ENCODE measurements around the gene PANK3. TPM values are rescaled to one million over a fixed set of nuclear protein-coding genes. Genes with fewer than 3 reads are reported as not detected.

The PANK3 gene
- total and polyA plus RNA-seq, 3 donors from 2014 or later: 25.2 to 50.0 (median 44.9) TPM

- intact Hi-C loops (cut with DNase I; ENCODE audit: low total_unique reads): no loop called here
- TF ChIP-seq POLR2A (IDR thresholded peaks at IDR 0.05): no peak
- TF ChIP-seq, protein P1, sequence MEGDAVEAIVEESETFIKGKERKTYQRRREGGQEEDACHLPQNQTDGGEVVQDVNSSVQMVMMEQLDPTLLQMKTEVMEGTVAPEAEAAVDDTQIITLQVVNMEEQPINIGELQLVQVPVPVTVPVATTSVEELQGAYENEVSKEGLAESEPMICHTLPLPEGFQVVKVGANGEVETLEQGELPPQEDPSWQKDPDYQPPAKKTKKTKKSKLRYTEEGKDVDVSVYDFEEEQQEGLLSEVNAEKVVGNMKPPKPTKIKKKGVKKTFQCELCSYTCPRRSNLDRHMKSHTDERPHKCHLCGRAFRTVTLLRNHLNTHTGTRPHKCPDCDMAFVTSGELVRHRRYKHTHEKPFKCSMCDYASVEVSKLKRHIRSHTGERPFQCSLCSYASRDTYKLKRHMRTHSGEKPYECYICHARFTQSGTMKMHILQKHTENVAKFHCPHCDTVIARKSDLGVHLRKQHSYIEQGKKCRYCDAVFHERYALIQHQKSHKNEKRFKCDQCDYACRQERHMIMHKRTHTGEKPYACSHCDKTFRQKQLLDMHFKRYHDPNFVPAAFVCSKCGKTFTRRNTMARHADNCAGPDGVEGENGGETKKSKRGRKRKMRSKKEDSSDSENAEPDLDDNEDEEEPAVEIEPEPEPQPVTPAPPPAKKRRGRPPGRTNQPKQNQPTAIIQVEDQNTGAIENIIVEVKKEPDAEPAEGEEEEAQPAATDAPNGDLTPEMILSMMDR (IDR thresholded peaks at IDR 0.05): no peak
- no peaks in the 10 kb centered on the region for H3K27me3 ChIP-seq
- no peaks in the 10 kb centered on the region for H3K36me3 ChIP-seq (ENCODE audit: low read depth, missing control alignments)
- no peak overlapping the region for H3K27ac ChIP-seq
- H3K9me3 ChIP-seq: no peaks in the 10 kb centered on the region
- H3K4me3 ChIP-seq: no peak overlapping the region
- no peak for DNase-seq
- WGBS, 2 donors: 72 to 75% methylated on average over 3 of the region's 3 CpGs
- no peaks in the 10 kb centered on the region for H3K4me1 ChIP-seq
Observed at GRCh38 chr5:168609806-168610482, 30.8 kb upstream of the PANK3 start.

GRCh38 chr5:168608821-168609220 lies 29.7 kb upstream of the PANK3 start:
- Histone ChIP-seq H3K27ac (no peak overlapping the region), H3K4me1 (no peaks in the 10 kb centered on the region), H3K4me3 (no peak overlapping the region), H3K9me3 (no peaks in the 10 kb centered on the region), H3K27me3 (no peaks in the 10 kb centered on the region), H3K36me3 (ENCODE audit: low read depth, missing control alignments) (no peaks in the 10 kb centered on the region)
- WGBS, 2 donors: 75 to 96% methylated on average over 2 of the region's 2 CpGs
- no peak for TF ChIP-seq POLR2A (IDR thresholded peaks at IDR 0.05)
- TF ChIP-seq, protein P1 (IDR thresholded peaks at IDR 0.05): no peak
- DNase-seq: no peak
- intact Hi-C loops (cut with DNase I; ENCODE audit: low total_unique reads): no loop called here

- 81 to 89% methylated on average over 6 of the region's 6 CpGs for WGBS, 2 donors
Observed at GRCh38 chr5:168608386-168608785, 29.2 kb upstream of the PANK3 start.

DNA sequence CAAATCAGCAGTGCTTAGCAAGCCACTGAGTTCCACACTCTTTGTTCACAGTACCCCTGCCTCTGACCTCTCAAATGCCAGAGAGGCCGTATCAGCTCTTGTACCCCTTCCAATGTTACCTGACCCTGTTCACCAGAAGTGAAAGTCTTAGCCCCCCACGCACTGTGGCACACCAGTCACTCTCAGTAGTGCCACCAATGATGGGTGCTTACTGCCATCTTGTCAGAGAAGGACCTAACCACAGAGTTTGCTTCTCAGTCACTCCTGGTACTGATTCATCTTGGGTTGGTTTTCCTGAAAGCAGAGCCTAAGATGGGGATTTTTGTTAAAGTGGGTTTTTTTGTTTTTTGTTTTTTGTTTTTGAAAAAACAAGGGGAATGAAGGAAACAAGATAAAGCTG lies 28.8 kb upstream of the PANK3 start:
- DNase-seq: no peak
- intact Hi-C loops (cut with DNase I; ENCODE audit: low total_unique reads): no loop called here
- no peak overlapping the region for H3K4me3 ChIP-seq
- H3K27ac ChIP-seq: no peak overlapping the region
- H3K36me3 ChIP-seq (ENCODE audit: low read depth, missing control alignments): no peaks in the 10 kb centered on the region
- no peaks in the 10 kb centered on the region for H3K4me1 ChIP-seq
- no peaks in the 10 kb centered on the region for H3K27me3 ChIP-seq
- TF ChIP-seq POLR2A (IDR thresholded peaks at IDR 0.05): no peak
- TF ChIP-seq, protein P1 (IDR thresholded peaks at IDR 0.05): no peak
- 97 to 100% methylated on average over 2 of the region's 2 CpGs for WGBS, 2 donors
- no peaks in the 10 kb centered on the region for H3K9me3 ChIP-seq

More at GRCh38 chr5:168608386-168608785, 29.2 kb upstream of the PANK3 start:
- H3K27ac ChIP-seq: no peak overlapping the region
- H3K4me1 ChIP-seq: no peaks in the 10 kb centered on the region
- H3K27me3 ChIP-seq: no peaks in the 10 kb centered on the region
- no peak for TF ChIP-seq POLR2A (IDR thresholded peaks at IDR 0.05)
- TF ChIP-seq, protein P1 (IDR thresholded peaks at IDR 0.05): no peak
- no peaks in the 10 kb centered on the region for H3K36me3 ChIP-seq (ENCODE audit: low read depth, missing control alignments)
- DNase-seq: no peak
- intact Hi-C loops (cut with DNase I; ENCODE audit: low total_unique reads): no loop called here
- H3K9me3 ChIP-seq: no peaks in the 10 kb centered on the region
- no peak overlapping the region for H3K4me3 ChIP-seq

GRCh38 chr5:168606562-168606961 lies 27.4 kb upstream of the PANK3 start:
- H3K27ac ChIP-seq: no peak overlapping the region
- H3K9me3 ChIP-seq: no peaks in the 10 kb centered on the region
- no peaks in the 10 kb centered on the region for H3K4me1 ChIP-seq
- no peak for TF ChIP-seq POLR2A (IDR thresholded peaks at IDR 0.05)
- TF ChIP-seq, protein P1 (IDR thresholded peaks at IDR 0.05): no peak
- no peak overlapping the region for H3K4me3 ChIP-seq
- H3K27me3 ChIP-seq: no peaks in the 10 kb centered on the region
- WGBS, 2 donors: 85 to 98% methylated on average over 2 of the region's 2 CpGs
- H3K36me3 ChIP-seq (ENCODE audit: low read depth, missing control alignments): no peaks in the 10 kb centered on the region
- intact Hi-C loops (cut with DNase I; ENCODE audit: low total_unique reads): no loop called here
- DNase-seq: no peak

Measured in testis (tissue), 3 donors.